Measurements from ENCODE around the gene STAG1. TPM values are rescaled to one million over a fixed set of nuclear protein-coding genes. Genes with fewer than 3 reads are reported as not detected.

The STAG1 gene
- total and polyA plus RNA-seq, 9 of the 15 experiments (the other 6 are each of a cell fraction or from before 2014, with no cell fraction given): 2.7 to 17.7 (median 8.8) TPM

GRCh38 chr3:136414476-136414875 lies 337.7 kb downstream of the STAG1 start:
- H3K9me3 ChIP-seq (replicated peaks; ENCODE audit: control insufficient read depth, insufficient read depth, low read depth, low read length): no peaks in the 10 kb centered on the region
- ChIA-PET CTCF (ENCODE audit: low intra/inter-chr PET ratio) (no interaction called here), POLR2A (no interaction called here)
- intact Hi-C loops (cut with micrococcal nuclease) (no loop called here), in situ Hi-C loops (cut with MboI) (no loop called here)
- no peaks in the 10 kb centered on the region for H3K36me3 ChIP-seq (ENCODE audit: control insufficient read depth, insufficient read depth, low read length)
- H3K9ac ChIP-seq (ENCODE audit: insufficient read depth in 1 of 2, low read depth in 2 of 2, low read length in 2 of 2): no peak overlapping the region
- no peak overlapping the region for H3K4me3 ChIP-seq
- H3K27ac ChIP-seq (ENCODE audit: extremely low read depth, low read depth, low read length): no peak overlapping the region
- no peaks in the 10 kb centered on the region for H3K9me1 ChIP-seq (ENCODE audit: control insufficient read depth, insufficient read depth, low read length)
- no TSS peak for BruUV-seq (replicated peaks)
- no peak overlapping the region for H3K4me2 ChIP-seq (ENCODE audit: insufficient read depth, low read length)
- no peaks in the 10 kb centered on the region for H3K27me3 ChIP-seq (ENCODE audit: control insufficient read depth in 2 of 2, insufficient read depth in 2 of 2, low read length in 2 of 2)
- H4K20me1 ChIP-seq (replicated peaks; ENCODE audit: control insufficient read depth, insufficient read depth, low read length): no peaks in the 10 kb centered on the region
- TF ChIP-seq TSHZ1 (CRISPR knock-in tag; IDR thresholded peaks at IDR 0.05) (no peak), ZNF830 (CRISPR knock-in tag; IDR thresholded peaks at IDR 0.05) (no peak), ATF2 (CRISPR knock-in tag; IDR thresholded peaks at IDR 0.05) (no peak), ERF (CRISPR knock-in tag; IDR thresholded peaks at IDR 0.05) (no peak), NR1H2 (CRISPR knock-in tag; IDR thresholded peaks at IDR 0.05) (no peak), FUS (optimal IDR thresholded peaks at IDR 0.05; ENCODE audit: low read depth, low read length) (no peak), POLR2B (IDR thresholded peaks at IDR 0.05; ENCODE audit: low read depth, partially characterized antibody) (no peak), COPS2 (conservative IDR thresholded peaks at IDR 0.05) (no peak), CXXC5 (CRISPR knock-in tag; IDR thresholded peaks at IDR 0.05) (no peak)
- H3K79me2 ChIP-seq (ENCODE audit: control insufficient read depth, insufficient read depth, low read length): no peaks in the 10 kb centered on the region
- FAIRE-seq: no peak
- no peaks in the 10 kb centered on the region; a peak in 1 of 5 replicates for H3K4me1 ChIP-seq (replicated peaks in 1 of 2; ENCODE audit: control insufficient read depth in 2 of 2, insufficient read depth in 2 of 2, low read length in 2 of 2)
- no peak for ATAC-seq
- no peak overlapping the region for H2AFZ ChIP-seq (ENCODE audit: low read depth, low read length)
- no peak for DNase-seq (ENCODE audit: extremely low read depth in 1 of 4, low spot score in 3 of 4)

All from K562 (cell line).